Posterior cingulate gyrus (tissue), 11 donors: ENCODE results near the gene GJB2.

Source experiments
- DNase-seq, 10 donors: peaks; one replicate each; pipeline versions ENCODE4 v3.0.0 to v3.0.0-alpha.2; 2020 to 2021; ENCODE audit warnings: mixed read lengths in 3 of 10
- intact Hi-C: fragments of 100-400 bp; cut with DNase I; formaldehyde crosslinking; loops from one replicate; pipeline ENCODE4 v1.15.1; 2023

The GJB2 gene

DNA sequence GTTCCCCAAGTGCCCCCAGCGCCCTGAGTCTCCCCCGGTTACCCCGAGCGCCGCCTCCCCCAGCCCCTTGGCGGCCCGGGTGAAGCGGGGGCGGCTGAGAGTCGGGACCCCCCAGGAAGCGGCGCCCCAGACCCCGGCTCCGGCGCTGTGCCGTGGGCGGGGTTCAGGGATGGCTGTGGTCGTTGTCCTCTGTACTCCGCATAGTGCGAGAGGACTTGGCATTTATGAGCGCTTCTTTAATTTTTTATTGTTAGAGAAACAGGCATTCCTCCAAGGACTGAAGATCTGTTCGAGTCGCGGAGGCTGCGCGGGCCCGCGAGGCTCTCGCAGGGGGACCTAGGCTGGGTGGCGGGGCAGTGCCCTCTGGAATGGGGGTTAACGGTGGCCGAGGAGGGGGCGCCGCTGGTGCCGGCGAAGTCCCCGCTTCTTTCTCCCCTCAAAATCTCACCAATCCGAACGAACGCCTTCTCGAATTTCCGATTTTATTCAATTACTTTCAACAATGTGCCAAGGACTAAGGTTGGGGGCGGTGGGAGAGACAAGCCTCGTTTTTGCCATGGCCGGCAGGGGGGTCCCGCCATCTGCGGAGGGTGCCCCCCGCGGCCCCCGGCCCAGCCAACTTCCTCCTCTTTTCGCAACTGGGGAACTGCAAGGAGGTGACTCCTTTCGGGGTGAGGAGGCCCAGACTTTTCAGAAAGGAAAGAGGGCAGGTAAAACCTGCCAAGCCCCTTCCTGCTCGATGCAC, 596 bp upstream of the GJB2 start:
- no peak for DNase-seq
- intact Hi-C loops: no loop called here

DNA sequence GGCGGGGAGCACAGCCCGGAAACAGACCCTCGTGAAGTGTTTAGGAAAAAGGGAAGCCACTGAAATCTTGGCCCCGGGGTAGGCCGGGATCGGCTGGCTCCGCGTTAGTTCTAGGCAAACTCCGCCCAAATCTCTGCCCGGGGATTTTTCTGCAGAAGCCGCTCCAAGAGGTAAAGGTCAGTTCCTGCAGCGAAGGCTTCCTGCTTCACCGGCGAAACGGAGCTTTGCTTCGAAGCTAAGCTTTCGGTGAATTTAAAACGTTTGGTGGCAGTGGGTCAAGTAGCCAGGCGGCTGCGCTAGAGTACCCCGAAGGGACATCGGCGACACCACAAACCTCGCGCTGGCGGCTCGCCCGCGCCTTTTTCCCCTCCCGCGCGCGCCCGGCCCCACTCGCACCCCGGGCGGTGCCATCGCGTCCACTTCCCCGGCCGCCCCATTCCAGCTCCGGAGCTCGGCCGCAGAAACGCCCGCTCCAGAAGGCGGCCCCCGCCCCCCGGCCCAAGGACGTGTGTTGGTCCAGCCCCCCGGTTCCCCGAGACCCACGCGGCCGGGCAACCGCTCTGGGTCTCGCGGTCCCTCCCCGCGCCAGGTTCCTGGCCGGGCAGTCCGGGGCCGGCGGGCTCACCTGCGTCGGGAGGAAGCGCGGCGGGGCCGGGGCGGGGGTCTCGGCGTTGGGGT, 441 bp downstream of the GJB2 start:
- intact Hi-C loops: no loop called here
- no peak for DNase-seq

DNA sequence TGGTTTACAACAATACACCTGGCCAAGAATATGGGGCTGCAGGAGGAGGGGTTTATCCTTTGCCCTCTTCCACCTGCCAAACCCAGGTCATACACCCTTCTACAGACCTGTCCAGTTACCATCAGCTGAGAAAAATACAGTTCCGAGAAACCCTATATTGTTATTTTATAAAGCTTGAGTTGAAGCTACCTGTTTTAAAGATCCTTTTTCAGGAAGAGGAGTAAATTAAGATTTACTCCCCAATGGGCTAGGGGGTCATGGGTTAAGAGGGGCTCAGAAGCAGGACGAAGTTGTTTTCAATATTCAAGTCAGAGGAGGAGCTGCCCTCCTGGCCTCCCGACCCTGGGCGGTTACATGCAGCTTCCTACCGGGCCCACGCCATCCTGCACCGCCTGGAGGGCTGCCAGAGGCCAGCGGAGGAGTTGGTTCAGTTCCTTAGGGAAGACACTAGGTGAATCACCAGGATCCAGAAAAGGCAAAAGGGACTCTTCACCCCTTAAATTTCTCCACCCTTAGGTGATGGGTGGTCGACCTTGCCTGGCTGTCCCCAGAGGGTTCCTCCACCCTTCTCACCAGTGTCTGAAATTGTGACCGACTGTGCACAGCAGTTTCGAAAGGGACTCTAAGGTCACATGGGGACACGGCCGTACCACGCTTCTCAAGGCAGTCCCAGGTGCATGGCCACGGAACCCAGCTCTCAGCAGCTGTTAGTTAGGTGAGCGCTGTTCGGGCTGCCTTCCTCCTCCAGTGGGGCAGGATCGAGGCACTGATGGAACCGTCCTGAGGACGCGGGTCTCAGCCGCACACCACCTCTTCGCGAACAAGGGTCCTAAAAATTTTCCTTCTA, 1.2 kb downstream of the GJB2 start:
- intact Hi-C loops: no loop called here
- no peak for DNase-seq

GRCh38 chr13:20190481-20191310, 2.0 kb downstream of the GJB2 start:
- intact Hi-C loops: no loop called here
- no peak for DNase-seq

DNA sequence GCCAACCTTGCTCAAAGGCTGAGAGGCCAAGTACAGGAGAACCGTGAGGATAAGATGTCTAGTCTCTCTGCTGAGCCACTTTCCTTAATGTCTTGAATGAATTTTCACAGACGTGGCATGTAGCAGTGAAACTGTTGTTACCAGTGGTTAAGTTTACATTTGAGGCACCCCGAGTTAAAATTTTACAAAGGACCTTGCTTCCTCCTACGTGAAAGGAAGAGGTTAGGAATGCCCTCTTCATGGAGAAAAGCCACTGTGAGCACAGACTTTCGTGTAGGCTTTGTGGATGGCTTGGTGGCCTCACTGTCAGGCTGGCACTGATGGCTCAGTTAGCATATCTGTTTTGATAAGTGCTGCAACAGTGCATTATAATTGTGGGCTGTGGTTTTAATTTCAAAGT, 2.7 kb downstream of the GJB2 start:
- intact Hi-C loops: no loop called here

DNA sequence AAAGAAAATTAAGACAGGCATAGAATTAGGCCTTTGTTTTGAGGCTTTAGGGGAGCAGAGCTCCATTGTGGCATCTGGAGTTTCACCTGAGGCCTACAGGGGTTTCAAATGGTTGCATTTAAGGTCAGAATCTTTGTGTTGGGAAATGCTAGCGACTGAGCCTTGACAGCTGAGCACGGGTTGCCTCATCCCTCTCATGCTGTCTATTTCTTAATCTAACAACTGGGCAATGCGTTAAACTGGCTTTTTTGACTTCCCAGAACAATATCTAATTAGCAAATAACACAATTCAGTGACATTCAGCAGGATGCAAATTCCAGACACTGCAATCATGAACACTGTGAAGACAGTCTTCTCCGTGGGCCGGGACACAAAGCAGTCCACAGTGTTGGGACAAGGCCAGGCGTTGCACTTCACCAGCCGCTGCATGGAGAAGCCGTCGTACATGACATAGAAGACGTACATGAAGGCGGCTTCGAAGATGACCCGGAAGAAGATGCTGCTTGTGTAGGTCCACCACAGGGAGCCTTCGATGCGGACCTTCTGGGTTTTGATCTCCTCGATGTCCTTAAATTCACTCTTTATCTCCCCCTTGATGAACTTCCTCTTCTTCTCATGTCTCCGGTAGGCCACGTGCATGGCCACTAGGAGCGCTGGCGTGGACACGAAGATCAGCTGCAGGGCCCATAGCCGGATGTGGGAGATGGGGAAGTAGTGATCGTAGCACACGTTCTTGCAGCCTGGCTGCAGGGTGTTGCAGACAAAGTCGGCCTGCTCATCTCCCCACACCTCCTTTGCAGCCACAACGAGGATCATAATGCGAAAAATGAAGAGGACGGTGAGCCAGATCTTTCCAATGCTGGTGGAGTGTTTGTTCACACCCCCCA, 3.8 kb downstream of the GJB2 start:
- intact Hi-C loops: no loop called here
- no peak for DNase-seq

More for the DNA sequence above, 2.7 kb downstream of the GJB2 start:
- no peak for DNase-seq

DNA sequence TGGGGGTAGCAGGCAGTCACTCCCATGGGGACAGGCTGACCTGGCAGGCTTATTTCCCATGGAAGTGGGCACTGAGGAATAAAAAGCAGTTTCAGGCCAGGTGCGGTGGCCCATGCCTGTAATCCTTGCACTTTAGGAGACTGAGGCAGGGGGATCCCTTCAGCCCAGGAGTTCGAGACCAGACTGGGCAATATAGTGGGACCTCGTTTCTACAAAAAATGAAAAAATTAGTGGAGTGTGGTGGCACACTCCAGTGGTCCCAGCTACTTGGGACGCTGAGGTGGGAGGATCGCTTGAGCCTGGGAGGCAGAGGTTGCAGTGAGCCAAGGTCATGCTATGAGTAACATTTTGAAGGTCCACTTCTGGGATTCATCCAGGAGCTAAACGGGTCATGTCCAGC, 6.0 kb downstream of the GJB2 start:
- DNase-seq: no peak
- intact Hi-C loops: no loop called here

GRCh38 chr13:20185366-20186056, 7.2 kb downstream of the GJB2 start:
- intact Hi-C loops: no loop called here

DNA sequence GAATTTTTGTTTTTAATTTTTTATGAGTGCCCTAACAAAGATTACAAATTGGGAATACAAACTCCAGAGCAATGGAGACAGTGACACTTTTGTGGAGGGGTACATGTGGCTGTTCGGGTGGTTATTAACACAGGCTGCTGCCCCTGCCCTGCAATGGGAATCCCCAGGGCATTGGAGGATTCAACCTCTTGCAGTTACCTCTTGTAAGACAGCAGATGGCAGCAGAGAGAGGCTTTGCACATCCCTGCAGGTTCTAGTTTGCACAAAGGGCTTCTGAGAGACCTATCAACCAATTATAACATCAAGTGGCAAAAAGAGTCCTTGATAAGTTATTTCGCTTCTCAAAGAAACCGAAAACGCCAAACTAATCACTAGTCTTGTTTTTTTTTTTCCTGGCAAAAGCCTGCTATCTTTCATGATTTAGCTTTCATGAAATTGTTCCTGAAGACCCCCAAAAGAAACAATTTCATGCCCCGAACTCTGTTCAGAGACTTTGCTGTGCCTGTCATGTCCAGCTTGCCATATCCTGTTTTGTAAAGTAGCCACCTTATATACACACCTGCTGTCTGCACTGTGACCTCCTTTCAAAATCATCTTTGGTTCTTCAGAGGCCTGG, 10.4 kb downstream of the GJB2 start:
- intact Hi-C loops: loop anchor here (5.0 kb wide), 2 partner anchors 305 to 745 kb away; no protein-coding TSS in a partner anchor
- peak in 5 of 10 donors; percentile 25 to 82 (median 51) for DNase-seq

More at GRCh38 chr13:20185366-20186056, 7.2 kb downstream of the GJB2 start:
- DNase-seq: no peak

DNA sequence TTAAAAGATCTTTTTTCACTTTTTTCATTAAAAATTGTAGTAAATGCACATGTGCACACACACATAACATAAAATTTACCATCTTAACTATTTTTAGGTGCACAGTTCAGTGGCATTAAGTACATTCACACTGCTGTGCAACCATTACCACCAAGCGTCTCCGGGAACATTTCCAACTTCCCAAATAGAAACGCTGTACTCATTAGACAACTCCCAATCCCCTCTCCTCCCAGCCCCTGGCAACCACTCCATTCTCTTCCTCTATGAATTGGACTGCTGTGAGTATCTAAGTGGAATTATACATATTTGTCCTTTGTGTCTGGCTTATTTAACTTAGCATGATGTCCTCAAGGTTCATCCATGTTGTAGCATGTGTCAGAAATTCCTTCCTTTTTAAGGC, 11.6 kb downstream of the GJB2 start:
- DNase-seq: no peak
- intact Hi-C loops: loop anchor here (5.0 kb wide), 2 partner anchors 306 to 746 kb away; no protein-coding TSS in a partner anchor

GRCh38 chr13:20178156-20178555, 14.6 kb downstream of the GJB2 start:
- DNase-seq: no peak
- intact Hi-C loops: no loop called here

DNA sequence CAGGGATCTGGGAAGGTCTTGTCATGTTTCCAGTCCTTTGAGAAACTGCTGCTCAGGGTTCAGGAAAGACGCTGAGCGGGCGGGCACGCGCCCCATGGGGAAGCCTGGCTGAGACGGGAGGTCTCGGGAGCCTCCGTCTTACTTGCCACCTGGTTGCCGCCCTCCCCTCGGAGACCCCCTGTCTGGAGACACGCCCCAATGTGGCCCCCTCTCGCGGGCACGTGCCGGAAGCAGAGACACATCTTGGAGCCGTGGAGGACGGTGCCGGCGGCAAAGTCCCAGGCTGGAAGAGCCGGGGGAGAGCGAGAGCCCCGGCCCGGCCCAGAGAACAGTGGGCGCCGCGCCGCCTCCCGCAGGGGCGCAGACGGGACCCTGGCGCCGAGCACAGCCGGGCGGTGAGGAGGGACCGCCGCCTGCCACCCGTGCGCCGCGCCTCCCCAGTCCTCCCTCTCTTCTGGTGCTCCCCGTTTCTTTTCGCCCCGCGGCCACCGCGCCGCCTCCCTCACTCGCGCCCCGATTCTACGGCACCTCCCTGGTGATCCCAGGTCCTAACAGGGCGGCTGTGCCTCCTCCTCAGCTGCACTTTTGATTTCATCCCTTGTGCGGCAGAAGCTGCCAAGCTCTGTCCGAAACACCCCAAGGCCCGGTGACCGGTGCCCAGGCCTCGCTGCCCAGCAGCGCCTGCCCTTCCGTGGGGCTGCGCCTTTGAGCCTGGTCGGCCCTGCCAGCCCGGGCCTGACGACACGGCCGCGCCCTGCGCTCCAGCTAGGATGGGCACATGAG, 15.5 kb downstream of the GJB2 start:
- DNase-seq: peak in 1 of 10 donors; percentile 67
- intact Hi-C loops: no loop called here

- no peak for DNase-seq
- intact Hi-C loops: no loop called here
These were observed 16.7 kb downstream of the GJB2 start for GRCh38 chr13:20175907-20176652.

DNA sequence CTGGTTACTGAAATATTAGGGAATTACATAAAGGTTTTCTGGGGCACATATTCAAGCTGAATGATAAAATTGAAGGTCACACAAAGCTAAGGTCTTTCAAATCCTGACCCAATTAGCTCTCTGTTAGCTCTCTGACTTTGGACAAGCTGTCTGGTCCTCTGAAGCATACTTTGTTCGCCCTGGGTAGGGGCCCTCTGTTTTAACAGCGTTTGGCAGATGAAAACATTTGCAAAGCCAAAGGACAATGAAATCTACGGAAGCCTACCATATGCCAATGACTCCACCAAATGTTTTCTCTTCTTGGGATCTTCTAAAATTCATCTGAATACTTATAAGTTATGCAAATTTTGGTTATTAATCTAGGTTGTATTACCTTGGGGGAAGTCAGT, 17.3 kb downstream of the GJB2 start:
- intact Hi-C loops: no loop called here
- no peak for DNase-seq

GRCh38 chr13:20174656-20175405, 17.9 kb downstream of the GJB2 start:
- no peak for DNase-seq
- intact Hi-C loops: no loop called here

DNA sequence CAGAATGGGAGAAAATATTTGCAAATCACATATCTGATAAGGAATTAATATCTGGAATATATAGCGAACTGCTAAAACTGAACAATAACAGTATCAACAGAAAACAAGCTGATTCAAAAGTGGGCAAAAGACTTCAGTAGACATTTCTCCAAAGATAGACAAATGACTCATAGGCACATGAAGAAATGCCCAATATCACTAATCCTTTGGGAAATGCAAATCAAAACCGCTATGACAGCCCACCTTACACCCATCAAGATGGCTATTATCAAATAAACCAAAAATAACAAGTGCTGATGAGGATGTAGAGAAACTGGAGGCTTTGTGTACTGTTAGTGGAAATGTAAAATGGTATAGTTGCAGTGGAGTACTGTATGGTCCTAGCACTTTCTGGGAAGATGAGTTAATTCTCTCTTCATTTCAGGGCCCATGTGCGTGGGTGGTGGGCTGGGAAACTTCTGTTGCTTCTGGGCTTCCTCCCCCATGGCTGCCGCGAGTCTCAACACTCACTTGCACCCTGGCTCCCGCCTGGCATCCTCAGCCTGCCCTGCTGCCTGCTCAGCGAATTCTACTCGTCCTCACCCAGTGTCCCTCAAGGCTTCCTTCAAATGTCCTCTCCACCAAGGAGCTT, 19.5 kb downstream of the GJB2 start:
- intact Hi-C loops: no loop called here
- no peak for DNase-seq
